Stimulated activated CD4-positive, alpha-beta T cell treated with anti-CD3 and anti-CD28 coated beads, Interleukin-2, amount 100 ng/mL, for 48 hours (primary cell): ENCODE results near the gene MRTFA.
"Not testable (repeated sequence)": the region's sequence is repeated elsewhere in the genome, so short reads cannot be mapped to it uniquely, and the experiment has no call there.

ENCODE experiments used
- DNase-seq, 2 donors: peaks; one replicate each; pipeline ENCODE4 v3.0.0-alpha.2; 2020

Gene MRTFA

DNA sequence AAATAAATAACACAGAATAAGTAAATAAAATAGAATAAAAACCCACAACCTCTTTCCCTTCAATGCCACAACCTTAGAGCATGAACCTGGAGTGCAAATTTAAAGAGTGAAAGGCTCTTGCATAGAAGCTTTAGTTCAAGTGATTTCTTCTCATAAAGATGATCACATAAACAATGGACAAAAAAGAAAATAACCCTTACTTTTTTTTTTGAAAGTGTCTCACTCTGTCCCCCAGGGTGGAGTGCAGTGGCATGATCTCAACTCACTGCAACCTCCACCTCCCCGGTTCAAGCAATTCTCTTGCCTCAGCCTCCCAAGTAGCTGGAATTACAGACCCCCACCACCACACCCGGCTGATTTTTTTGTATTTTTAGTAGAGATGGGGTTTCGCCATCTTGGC, 10.7 kb downstream of the MRTFA start:
- DNase-seq, result not testable (repeated sequence)

DNA sequence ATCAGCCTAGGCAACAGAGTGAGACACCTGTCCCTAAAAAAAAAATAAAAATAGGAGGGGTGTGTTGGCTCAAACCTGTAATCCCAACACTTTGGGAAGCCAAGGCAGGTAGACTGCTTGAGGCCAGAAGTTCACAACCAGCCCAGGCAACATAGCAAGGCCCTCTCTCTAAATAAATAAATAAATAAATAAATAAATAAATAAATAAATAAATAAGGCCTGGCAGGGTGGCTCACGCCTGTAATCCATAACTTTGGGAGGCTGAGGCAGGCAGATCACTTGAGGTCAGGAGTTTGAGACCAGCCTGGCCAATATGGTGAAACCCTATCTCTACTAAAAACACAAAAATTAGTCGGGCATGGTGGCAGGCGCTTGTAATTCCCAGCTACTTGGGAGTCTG, 11.2 kb downstream of the MRTFA start:
- DNase-seq, result not testable (repeated sequence)

DNA sequence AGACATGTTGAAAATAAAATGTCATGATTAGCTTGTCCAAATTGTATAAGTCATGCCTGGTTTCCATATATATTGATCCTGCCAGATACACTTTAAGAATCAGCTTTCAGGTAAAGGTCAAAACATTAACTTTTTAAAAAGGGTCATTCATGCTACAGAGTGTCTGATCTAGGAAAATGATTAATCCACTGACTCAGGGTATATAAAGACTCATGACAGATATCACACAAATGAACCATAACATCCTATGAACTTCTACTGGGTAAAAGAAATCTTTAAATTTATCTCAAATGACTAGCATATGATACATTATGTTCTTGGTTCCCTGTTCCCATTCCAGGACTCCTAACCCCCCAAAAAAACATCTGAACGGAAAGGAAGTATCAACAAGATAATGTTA, 11.7 kb downstream of the MRTFA start:
- DNase-seq, result no peak

DNA sequence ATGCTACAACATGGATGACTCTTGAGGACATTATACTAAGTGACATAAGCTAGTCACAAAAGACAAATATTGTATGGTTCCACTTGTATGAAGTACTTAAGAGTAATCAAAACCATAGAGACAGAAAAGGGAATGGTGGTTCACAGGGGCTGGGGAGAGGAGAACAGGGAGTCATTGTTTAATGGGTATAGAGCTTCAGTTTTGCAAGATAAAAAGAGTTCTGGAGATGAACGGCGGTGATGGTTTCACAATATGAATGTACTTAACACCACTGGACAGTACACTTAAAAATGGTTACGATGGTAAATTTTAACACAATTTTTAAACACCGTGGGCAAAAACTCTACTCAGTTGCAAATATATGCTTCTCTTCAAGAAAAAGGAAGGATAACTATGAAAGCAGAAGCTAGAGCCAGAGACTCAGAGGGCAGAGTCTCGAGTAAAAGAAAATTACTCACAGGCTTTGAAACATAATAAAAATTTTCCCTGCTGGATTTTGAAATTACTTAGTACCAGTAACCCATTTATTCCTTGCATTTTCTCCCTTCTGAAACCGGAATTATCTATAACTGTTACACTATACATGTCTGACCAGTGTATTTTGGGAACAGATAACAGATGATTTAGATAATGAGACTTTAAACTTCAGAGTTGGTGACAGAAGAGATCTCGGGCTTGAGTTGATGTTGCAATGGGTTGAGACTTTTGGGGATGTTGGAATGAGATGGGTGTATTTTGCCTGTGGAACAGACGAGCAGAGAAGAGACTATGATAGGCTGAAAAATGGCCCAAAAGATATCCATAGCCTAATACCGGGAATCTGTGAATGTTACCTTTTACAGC, 15.0 kb downstream of the MRTFA start:
- no peak for DNase-seq

DNA sequence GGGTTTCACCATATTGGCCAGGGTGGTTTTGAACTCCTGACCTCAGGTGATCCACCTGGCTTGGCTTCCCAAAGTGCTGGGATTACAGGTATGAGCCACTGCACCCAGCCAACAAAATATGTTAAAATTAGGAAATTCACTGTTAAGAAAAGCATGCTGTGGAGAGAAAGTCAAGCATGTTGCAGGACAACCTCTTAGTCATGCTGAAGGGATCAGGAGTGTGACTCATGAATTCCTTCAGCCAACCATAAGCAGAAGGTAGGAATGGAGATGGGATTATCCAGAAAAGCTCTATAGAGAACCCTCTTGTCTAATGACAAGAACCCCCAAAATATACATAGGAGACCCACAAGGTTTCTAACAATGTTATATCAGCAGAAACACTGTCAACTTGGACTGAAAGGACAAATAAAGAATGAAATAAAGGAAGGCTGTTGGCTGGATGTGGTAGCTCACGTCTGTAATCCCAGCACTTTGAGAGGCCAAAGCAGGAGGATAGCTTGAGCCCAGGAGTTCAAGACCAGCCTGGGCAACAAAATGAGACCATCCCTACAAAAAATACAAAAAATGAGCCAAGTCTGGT, 16.0 kb downstream of the MRTFA start:
- DNase-seq, result no peak

DNA sequence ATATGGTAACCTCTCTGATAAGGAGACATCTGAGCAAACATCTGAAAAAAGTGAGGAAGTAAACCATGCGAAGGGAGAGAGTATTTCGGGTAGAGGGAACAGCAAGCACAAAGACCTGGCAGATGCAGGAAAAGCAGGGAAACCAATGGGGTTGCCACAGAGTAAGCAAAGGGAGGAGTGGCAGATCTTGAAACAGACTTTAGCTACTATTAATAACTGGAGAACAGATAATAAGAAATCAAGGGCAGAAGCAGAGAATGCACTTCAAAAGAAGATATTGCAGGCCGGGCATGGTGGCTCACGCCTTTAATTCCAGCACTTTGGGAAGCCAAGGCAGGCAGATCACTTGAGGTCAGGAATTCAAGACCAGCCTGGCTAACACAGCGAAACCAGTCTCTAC, 18.1 kb downstream of the MRTFA start:
- DNase-seq, result no peak

DNA sequence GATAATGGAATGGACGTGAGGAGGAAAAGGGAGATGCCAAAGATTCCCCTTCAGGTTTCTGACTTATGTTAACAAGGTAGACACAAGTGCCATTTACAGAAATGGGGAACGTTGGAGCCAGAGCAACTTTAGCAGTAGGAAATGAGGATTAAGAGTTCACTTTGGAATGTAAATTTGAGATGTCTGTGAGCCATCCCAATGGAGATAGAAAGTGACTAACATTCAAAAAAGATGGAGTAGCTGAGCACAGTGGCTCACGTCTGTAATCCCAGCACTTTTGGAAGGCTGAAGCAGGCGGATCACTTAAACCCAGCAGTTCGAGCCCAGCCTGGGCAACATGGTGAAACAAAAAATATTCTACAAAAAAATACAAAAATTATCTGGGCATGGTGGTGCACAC, 19.9 kb downstream of the MRTFA start:
- no peak for DNase-seq

DNA sequence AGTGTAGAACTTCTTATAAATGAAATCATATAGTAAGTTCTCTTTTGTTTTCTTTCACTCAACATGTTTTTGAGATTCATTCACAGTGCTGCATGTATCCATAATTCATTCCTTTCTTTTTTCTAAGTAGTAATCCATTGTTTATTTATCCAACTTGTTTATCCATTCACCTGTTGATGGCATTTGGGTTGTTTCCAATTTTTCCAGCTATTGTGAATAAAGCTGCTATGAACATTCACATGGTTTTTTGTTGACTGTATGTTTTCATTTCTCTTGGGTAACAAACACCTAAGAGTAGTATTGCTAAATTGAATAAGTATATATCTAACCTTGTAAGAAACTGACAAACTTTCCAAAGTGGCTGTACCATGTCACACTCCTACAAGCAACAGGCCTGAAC, 23.5 kb downstream of the MRTFA start:
- DNase-seq, result no peak

DNA sequence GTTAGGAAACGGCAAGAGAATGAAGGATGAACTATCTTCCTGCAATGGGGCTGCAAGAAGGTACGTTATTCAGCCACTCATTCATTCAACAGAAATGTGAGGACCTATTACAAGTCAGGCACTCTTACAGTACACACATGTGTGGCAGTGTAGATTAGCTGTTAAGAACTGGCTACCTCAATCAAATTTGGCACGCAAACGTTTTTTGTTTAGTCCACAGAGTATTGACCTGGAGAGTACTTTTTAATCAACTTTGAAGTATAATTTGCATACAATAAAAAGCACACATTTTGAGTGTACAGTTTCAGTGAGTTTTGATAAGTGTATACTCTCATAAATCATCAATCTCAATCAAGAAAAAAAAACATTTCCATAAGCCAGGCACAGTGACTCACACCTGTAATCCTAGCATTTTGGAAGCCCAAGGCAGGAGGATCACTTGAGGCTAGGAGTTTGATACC, 24.2 kb downstream of the MRTFA start:
- DNase-seq, result no peak

DNA sequence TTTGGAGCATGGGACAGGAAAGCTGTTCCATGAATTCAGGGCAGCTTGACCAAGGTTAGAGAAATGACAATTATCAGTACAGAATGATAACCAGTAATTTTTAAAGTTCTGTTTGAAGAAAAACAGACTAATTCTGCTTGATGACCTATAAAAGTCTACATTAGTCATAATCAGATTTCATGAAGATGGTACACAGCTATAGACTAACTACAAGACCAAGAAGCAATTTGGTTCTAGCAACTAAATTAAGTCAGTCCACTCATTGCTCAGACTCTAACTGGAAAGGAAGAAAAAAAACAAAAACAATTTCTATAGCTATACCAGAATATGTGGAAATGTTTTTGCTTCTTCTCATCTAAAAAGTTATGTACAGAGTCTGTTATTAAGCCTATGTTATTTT, 24.9 kb downstream of the MRTFA start:
- no peak for DNase-seq

DNA sequence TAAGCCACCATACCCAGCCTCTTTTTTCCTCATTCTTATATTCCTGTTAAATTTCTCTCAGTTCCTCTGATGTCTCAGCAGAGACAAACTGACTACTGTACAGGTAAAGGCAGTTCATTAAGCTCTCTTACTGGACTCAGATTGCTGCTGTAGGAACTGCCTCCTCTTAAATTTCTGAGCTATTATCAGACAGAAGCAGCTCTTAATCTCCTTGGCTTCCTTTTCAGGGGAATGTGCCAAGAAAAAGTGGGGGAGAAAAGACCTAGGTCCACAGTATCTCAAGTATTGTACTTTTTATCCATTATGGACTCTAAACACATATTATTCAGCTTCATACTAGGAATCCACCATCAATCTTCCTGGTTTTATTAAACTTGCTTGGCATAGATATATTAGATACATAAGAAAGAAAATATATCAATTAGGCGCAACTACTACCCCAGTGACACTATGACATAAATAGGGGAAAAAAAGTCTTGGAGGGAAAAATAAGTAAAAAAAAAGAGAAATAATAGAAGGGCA, 26.1 kb downstream of the MRTFA start:
- DNase-seq, result no peak

DNA sequence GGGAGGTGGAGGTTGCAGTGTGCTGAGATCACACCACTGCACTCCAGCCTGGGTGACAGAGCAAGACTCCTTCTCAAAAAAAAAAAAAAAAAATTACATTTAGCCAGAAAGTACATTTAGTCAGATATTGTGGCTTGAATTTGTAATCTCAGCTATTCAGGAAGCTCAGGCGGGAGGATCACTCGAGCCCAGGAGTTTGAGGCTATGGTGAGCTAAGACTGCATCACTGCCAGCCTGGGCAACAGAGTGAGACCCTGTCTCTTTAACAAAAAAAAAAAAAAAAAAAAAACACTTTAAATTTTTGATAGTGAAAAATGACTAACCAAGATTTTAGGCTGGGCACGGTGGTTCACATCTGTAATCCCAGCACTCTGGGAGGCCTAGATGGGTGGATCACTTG, 27.3 kb downstream of the MRTFA start:
- DNase-seq, result no peak

DNA sequence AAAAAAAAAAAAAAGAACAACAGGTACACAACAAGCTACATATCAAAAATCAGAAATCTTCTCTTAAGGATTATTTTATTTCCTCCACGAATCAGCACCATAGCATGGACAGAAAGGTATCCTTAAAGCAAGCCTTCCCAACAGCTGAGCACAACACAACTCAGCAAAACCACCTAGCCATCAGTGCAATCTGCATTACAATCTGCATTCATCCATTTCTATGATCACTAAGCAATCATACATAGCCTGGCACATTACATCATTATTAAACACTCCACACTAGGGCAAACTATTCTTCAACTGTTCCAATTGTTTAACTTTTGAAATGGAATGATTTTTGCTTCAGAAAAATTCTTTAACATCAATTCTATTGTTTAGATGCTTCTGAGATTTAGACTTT, 29.0 kb downstream of the MRTFA start:
- DNase-seq, result no peak

DNA sequence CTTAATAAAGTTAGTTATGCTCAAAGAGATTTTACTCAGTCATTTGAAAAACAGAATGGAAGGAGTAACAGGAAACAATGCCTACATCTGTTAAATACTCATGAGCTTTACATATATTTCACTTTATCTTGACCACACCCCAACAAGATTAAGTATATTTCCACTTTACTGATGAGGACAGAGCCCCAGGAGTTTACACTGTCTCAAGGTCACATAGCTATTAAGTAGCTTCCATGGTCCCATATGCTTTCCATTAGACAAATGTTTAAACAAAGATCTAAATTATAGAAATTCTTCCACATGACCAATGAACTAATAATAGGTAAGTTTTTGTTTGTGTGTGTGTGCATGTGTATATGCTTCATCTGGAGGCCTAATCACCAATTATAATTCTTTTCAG, 30.2 kb downstream of the MRTFA start:
- DNase-seq, result no peak

DNA sequence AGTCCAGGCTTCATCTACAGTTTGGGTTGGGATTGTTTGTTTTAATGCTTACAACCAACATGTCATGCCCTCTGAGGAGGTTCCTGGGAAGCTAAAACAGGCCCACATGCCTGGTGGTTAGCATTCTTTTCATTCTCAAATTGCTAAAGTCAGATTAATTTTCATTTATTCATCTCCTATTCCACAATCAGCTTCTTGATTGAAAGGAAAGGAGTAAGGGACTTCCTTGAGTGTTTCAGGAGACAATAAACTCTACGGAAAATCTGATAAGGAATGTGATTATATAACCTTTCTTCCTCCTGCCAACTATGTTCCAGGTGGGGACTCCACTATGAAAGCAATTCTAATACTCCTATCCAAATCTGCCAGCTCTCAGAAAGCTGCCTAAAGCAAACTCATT, 30.8 kb downstream of the MRTFA start:
- DNase-seq, result no peak

DNA sequence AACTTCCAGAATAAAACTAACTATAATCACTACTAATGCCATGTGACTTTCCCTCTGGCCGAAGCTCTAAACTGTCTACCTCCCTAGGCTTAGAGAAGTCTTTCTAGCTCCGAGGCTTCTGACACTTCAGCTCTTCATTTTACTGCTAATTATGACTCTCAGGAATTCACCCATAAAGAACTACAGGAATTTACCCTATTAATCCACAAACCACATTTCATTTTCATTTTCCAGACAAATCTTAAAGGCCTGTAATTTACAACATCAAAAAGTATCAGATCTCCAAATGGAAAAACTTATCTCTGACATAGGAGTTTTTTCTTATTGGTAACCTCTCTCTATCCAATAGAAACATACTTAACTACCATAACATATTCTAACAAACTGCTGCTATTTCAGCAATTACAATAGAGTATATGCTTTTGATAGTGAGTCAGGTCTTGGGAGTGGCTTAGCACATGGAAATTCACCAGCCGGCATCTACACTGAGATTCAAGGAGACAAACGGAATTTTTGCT, 33.4 kb downstream of the MRTFA start:
- DNase-seq, result no peak

DNA sequence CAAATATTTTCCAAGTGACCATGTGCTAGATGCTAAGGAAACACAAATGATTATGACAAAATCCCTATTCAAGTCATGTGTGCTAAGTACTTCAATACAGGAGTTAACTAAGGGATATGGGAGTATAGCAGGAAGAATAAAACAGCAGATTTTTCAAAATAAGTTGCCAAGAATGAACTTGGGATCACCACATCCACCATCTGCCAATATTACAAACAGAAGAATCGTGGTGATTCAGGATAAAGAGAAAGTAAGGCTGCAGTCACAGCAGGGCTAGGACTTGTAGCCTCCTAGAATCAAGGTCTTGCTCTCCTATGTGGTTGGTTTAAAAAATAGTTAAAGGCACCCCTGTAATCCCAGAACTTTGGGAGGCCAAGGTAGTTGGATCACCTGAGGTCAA, 34.3 kb downstream of the MRTFA start:
- no peak for DNase-seq

DNA sequence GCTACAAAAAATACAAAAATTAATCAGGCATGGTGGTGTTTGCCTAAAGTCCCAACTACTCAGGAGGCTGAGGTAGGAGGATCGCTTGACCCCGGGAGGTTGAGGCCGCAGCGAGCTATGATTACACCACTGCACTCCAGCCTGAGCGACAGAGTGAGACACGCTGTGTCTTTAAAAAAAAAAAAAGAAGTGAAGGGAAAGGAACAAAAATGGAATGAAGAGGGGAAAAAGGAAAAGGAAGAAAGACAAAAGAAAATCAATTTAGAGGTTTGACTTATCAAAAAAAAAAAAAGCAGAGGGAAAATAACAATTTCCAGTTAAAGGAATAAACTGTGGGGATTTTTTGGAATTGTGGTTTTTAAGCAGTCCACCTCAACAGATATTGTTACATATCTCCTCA, 36.8 kb downstream of the MRTFA start:
- DNase-seq, result no peak

DNA sequence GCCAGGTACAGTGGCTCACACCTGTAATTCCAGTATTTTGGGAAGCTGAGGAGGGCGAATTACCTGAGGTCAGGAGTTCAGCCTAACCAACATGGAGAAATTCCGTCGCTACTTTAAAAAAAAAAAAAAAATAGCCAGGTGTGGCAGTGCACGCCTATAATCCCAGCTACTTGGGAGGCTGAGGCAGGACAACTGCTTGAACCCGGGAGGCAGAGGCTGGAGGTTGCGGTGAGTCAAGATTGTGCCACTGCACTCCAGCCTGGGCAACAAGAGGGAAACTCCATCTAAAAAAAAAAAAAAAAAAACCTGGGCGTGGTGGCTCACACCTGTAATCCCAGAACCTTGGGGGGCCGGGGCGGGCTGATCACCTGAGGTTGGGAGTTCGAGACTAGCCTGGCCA, 37.8 kb downstream of the MRTFA start:
- not testable (repeated sequence) for DNase-seq

DNA sequence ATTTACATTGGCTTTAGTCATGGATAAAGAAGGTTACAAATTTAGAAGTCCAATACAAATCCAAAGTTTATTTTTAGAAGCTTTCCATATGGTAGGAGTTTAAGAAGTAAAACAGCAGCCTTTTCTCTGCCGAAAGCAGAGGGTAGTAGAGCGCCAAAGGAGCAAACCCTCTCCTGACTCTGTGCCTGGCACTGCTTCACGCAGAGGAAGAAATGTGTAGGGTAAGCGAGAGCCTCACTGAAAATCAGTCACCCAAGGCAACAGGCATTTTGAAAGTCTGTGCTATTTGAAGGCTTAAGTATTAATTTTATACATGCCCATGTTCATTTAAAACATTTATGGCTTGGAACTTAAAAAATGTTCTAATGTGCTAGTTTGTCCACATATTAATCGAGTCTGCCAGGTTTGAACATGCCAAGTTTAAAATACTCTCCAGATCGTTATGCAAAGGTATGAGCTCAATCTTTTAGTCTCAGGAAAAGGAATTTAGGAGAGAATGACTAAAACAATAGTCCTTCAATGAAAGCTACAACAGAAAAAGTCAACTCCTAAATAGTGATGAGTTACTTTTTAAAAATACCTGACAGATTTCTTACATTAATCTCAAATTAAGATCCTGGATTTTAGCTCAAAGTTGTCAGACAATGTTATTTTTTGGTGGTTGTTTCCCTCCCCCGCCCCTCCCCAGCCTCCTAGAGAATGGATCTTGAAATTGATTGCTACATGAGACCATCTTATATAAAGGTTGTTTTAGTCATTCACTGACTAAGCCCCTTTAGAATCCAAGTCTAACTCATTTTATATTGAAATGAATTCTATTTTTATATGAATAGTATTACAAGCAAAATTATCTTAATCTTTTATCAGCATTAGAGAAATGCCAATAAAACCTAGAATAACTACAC, 38.7 kb downstream of the MRTFA start:
- no peak for DNase-seq

DNA sequence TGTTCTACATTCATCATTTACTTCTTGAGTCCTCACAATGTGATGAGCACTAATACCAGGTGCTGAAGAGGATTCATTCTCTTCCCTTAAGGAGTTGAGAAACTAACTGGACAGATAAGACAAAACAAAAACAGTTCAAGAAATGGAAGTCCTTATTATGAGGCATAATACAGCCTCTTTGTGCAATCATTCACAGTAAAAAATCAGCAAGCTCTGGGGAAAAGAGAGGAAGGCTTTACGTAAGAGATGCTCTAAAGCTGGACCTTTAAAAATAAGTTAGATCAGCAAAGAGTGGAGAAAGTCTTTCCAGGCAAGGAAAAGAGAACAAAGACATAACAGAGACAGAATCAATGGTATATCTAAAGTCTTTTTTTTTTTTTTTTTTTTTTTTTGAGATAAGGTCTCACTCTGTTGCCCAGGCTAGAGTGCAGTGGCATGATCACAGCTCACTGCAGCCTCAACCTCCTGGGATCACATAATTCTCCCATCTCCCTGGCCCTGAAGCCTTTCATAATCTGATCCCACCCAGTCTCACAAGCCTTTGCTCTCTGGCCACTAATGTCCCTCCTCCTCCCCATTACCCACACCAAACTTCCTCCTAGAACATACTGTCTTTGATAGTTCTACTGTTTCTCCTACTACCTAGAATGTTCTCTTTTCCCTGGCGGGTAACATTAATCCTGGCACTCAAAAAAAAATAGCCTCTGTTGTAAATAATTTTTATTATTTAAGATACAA, 40.9 kb downstream of the MRTFA start:
- DNase-seq, result no peak

DNA sequence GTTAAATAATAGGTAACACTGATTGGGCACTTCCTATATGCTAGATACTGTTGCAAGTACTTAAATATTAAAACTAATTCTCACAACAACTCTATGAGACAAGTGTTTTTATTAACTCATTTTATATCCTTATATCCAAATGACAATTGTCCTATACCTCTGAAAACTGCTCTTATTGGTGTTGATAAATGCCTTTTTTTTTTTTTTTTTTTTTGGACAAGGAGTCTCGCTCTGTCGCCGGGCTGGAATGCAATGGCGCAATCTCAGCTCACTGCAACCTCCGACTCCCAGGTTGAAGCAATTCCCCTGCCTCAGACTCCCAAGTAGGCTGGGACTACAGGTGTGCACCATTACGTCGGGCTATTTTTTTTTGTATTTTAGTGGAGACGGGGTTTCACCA, 41.6 kb downstream of the MRTFA start:
- no peak for DNase-seq
